ENCODE results near the gene EEF1AKMT1. TPM values are rescaled to one million over a fixed set of nuclear protein-coding genes. Genes with fewer than 3 reads are reported as not detected.

EEF1AKMT1 gene
- total RNA-seq, 2 donors from 2014 or later: 11.1 to 12.5 TPM

- H3K36me3 ChIP-seq: peaks cover 5% of the 10 kb centered on the region
- no peak overlapping the region for H3K4me3 ChIP-seq
- H3K27ac ChIP-seq: peak overlapping the region; percentile 59 to 78
- DNase-seq (ENCODE audit: low spot score): peak; percentile 94
- H3K4me1 ChIP-seq: peaks cover 0 to 24% of the 10 kb centered on the region in 2 donors
- H3K27me3 ChIP-seq: no peaks in the 10 kb centered on the region
- no peaks in the 10 kb centered on the region for H3K9me3 ChIP-seq
- no peak for TF ChIP-seq CTCF (IDR thresholded peaks at IDR 0.05)
These were observed 40.6 kb upstream of the EEF1AKMT1 start for GRCh38 chr13:20814224-20814910.

GRCh38 chr13:20812890-20813289, 39.1 kb upstream of the EEF1AKMT1 start:
- Histone ChIP-seq H3K27ac (no peak overlapping the region), H3K4me3 (no peak overlapping the region)

GRCh38 chr13:20810808-20811207, 37.0 kb upstream of the EEF1AKMT1 start:
- H3K27ac ChIP-seq: no peak overlapping the region
- no peak overlapping the region for H3K4me3 ChIP-seq
- no peaks in the 10 kb centered on the region for H3K27me3 ChIP-seq
- H3K9me3 ChIP-seq: no peaks in the 10 kb centered on the region
- peaks cover 32% of the 10 kb centered on the region for H3K36me3 ChIP-seq
- H3K4me1 ChIP-seq: peaks cover 0 to 24% of the 10 kb centered on the region in 2 donors
- no peak for DNase-seq (ENCODE audit: low spot score)
- TF ChIP-seq CTCF (IDR thresholded peaks at IDR 0.05): no peak

More at GRCh38 chr13:20812890-20813289, 39.1 kb upstream of the EEF1AKMT1 start:
- Histone ChIP-seq H3K9me3 (no peaks in the 10 kb centered on the region), H3K36me3 (peaks cover 19% of the 10 kb centered on the region), H3K4me1 (peaks cover 0 to 24% of the 10 kb centered on the region in 2 donors), H3K27me3 (no peaks in the 10 kb centered on the region)
- TF ChIP-seq CTCF (IDR thresholded peaks at IDR 0.05): no peak
- no peak for DNase-seq (ENCODE audit: low spot score)

- H3K27me3 ChIP-seq: no peaks in the 10 kb centered on the region
- no peak for TF ChIP-seq CTCF (IDR thresholded peaks at IDR 0.05)
- H3K4me1 ChIP-seq: peaks cover 0 to 10% of the 10 kb centered on the region in 2 donors
- no peak overlapping the region for H3K4me3 ChIP-seq
- H3K9me3 ChIP-seq: no peaks in the 10 kb centered on the region
- H3K36me3 ChIP-seq: peaks cover 32% of the 10 kb centered on the region
- no peak for DNase-seq (ENCODE audit: low spot score)
- H3K27ac ChIP-seq: no peak overlapping the region
These were observed 35.1 kb upstream of the EEF1AKMT1 start for GRCh38 chr13:20808874-20809273.

GRCh38 chr13:20803180-20803965, 29.6 kb upstream of the EEF1AKMT1 start:
- Histone ChIP-seq H3K9me3 (no peaks in the 10 kb centered on the region), H3K27me3 (no peaks in the 10 kb centered on the region), H3K4me1 (no peaks in the 10 kb centered on the region), H3K27ac (no peak overlapping the region), H3K4me3 (no peak overlapping the region), H3K36me3 (peaks cover 17% of the 10 kb centered on the region)
- no peak for DNase-seq (ENCODE audit: low spot score)
- TF ChIP-seq CTCF (IDR thresholded peaks at IDR 0.05): no peak
